Neural cell (in vitro differentiated cells): ENCODE data around the gene SNAPIN. TPM values are rescaled to one million over a fixed set of nuclear protein-coding genes. Genes with fewer than 3 reads are reported as not detected.

Source experiments
- H2AFZ ChIP-seq: fragments of 200-600, 300-800 bp; sonication (generic), shearing (Covaris generic); 2 replicates; pipeline ENCODE4 v1.6.0; 2014; ENCODE audit warnings: low read depth, mild to moderate bottlenecking, antibody characterized with exemption, low read length, moderate library complexity
- H3F3A ChIP-seq: fragments of 200-600 bp; shearing (Covaris generic); 2 replicates; pipeline ENCODE4 v1.6.1; 2016; ENCODE audit warnings: mild to moderate bottlenecking, moderate library complexity, mixed read lengths, antibody characterized with exemption, low read length; ENCODE audit not compliant: insufficient read depth, poor library complexity, severe bottlenecking
- H3K27ac ChIP-seq: fragments of 200-600, 300-800 bp; sonication (generic), shearing (Covaris generic); 2 replicates; pipeline ENCODE4 v1.5.1; 2014; ENCODE audit warnings: mild to moderate bottlenecking, low read length, moderate library complexity
- H3K27me3 ChIP-seq: fragments of 300-800, 200-600 bp; sonication (generic), shearing (Covaris generic); 2 replicates; pipeline ENCODE4 v1.6.0; 2014; ENCODE audit warnings: mild to moderate bottlenecking, low read depth, low read length, moderate library complexity; ENCODE audit not compliant: insufficient read depth
- H3K36me3 ChIP-seq: fragments of 300-800, 200-600 bp; sonication (generic), shearing (Covaris generic); 2 replicates; pipeline ENCODE4 v1.5.1; 2014; ENCODE audit warnings: mild to moderate bottlenecking, antibody characterized with exemption, low read length, moderate library complexity; ENCODE audit not compliant: insufficient read depth
- H3K4me2 ChIP-seq: fragments of 300-800, 200-600 bp; sonication (generic), shearing (Covaris generic); 2 replicates; pipeline ENCODE4 v1.6.0; 2014; ENCODE audit warnings: mild to moderate bottlenecking, low read length
- H3K4me3 ChIP-seq: fragments of 300-800, 200-600 bp; sonication (generic), shearing (Covaris generic); 2 replicates; pipeline ENCODE4 v1.5.1; 2014; ENCODE audit warnings: mild to moderate bottlenecking, low read length, moderate library complexity
- H3K79me2 ChIP-seq: fragments of 200-600 bp; shearing (Covaris generic); replicated peaks from 2 replicates; pipeline ENCODE4 v1.6.0; 2014; ENCODE audit warnings: mild to moderate bottlenecking, low read length, moderate library complexity; ENCODE audit not compliant: insufficient read depth
- H3K9ac ChIP-seq: fragments of 300-800, 200-600 bp; sonication (generic), shearing (Covaris generic); 2 replicates; pipeline ENCODE4 v1.6.1; 2016; ENCODE audit warnings: mild to moderate bottlenecking, low read length, mixed read lengths
- H3K9me2 ChIP-seq: fragments of 200-600 bp; shearing (Covaris generic); 2 replicates; pipeline ENCODE4 v1.6.1; 2016; ENCODE audit warnings: mild to moderate bottlenecking, low read length, mixed read lengths; ENCODE audit not compliant: insufficient read depth
- H3K9me3 ChIP-seq: fragments of 200-600, 300-800 bp; sonication (generic), shearing (Covaris generic); 2 replicates; pipeline ENCODE4 v1.6.1; 2016; ENCODE audit warnings: mild to moderate bottlenecking, mixed run types, low read length, moderate library complexity, mixed read lengths
- H4K20me1 ChIP-seq: fragments of 200-600 bp; shearing (Covaris generic); 2 replicates; pipeline ENCODE4 v1.6.1; 2016; ENCODE audit warnings: mild to moderate bottlenecking, mixed run types; ENCODE audit not compliant: insufficient read depth
- EP300 ChIP-seq: fragments of 450-650 bp; conservative IDR thresholded peaks from 2 replicates; pipeline ENCODE4 v1.6.1; 2014; ENCODE audit warnings: antibody characterized with exemption, mild to moderate bottlenecking, moderate library complexity; ENCODE audit not compliant: poor library complexity, severe bottlenecking
- EZH2 ChIP-seq: fragments of 200-600, 300-800 bp; shearing (Covaris generic), sonication (generic); IDR thresholded peaks from 2 replicates; pipeline ENCODE4 v1.6.1; 2014; ENCODE audit warnings: antibody characterized with exemption, low read length, borderline replicate concordance, mild to moderate bottlenecking; ENCODE audit not compliant: insufficient read depth, poor library complexity, severe bottlenecking
- MXI1 ChIP-seq: fragments of 450-650 bp; conservative IDR thresholded peaks from 2 replicates; pipeline ENCODE4 v1.6.1; 2014; ENCODE audit warnings: antibody characterized with exemption, mild to moderate bottlenecking; ENCODE audit not compliant: poor library complexity, severe bottlenecking
- POLR2AphosphoS5 ChIP-seq: IDR thresholded peaks from 2 replicates; pipeline ENCODE4 v1.6.1; 2012
- SMC3 ChIP-seq: fragments of 450-650 bp; conservative IDR thresholded peaks from 2 replicates; pipeline ENCODE4 v1.6.1; 2014; ENCODE audit warnings: antibody characterized with exemption, mild to moderate bottlenecking, moderate library complexity; ENCODE audit not compliant: poor library complexity
- polyA plus RNA-seq: library from polyadenylated mRNA; depleted of rRNA; stranded (reverse); fragments of >200 nt; gene quantifications from 2 replicates; pipeline ENCODE4 v1.2.3, GENCODE V29; 2014
- TF ChIP-seq, protein P1 (sequence below): IDR thresholded peaks from 2 replicates; pipeline ENCODE4 v1.6.1; 2012; ENCODE audit warnings: borderline replicate concordance
- TF ChIP-seq, protein P2 (sequence below): fragments of 450-650 bp; IDR thresholded peaks from 2 replicates; pipeline ENCODE4 v1.5.1; 2014; ENCODE audit warnings: antibody characterized with exemption, mild to moderate bottlenecking, moderate library complexity; ENCODE audit not compliant: poor library complexity, severe bottlenecking

The SNAPIN gene
- polyA plus RNA-seq, 1 donor from 2014 or later = 100.0 TPM

DNA sequence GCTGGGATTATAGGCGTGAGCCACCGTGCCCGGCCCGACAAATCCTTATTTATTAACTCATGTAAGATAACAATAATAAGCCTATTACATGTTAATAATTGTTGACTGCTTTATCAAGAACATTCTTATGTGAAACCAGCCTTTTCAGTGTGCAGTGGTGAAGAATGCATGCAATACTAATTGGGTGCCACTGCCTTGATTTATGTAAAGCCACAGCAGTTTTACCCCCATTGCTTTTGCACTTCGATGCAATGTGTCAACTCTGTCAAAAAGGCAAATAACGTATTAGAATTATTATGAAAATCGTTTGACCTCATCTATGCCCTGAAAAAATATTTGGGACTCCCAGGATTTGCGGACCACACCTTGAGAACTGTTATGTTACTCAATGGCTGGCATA lies 38.2 kb downstream of the SNAPIN start (continued):
- TF ChIP-seq, protein P1, sequence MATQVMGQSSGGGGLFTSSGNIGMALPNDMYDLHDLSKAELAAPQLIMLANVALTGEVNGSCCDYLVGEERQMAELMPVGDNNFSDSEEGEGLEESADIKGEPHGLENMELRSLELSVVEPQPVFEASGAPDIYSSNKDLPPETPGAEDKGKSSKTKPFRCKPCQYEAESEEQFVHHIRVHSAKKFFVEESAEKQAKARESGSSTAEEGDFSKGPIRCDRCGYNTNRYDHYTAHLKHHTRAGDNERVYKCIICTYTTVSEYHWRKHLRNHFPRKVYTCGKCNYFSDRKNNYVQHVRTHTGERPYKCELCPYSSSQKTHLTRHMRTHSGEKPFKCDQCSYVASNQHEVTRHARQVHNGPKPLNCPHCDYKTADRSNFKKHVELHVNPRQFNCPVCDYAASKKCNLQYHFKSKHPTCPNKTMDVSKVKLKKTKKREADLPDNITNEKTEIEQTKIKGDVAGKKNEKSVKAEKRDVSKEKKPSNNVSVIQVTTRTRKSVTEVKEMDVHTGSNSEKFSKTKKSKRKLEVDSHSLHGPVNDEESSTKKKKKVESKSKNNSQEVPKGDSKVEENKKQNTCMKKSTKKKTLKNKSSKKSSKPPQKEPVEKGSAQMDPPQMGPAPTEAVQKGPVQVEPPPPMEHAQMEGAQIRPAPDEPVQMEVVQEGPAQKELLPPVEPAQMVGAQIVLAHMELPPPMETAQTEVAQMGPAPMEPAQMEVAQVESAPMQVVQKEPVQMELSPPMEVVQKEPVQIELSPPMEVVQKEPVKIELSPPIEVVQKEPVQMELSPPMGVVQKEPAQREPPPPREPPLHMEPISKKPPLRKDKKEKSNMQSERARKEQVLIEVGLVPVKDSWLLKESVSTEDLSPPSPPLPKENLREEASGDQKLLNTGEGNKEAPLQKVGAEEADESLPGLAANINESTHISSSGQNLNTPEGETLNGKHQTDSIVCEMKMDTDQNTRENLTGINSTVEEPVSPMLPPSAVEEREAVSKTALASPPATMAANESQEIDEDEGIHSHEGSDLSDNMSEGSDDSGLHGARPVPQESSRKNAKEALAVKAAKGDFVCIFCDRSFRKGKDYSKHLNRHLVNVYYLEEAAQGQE = no peak

DNA sequence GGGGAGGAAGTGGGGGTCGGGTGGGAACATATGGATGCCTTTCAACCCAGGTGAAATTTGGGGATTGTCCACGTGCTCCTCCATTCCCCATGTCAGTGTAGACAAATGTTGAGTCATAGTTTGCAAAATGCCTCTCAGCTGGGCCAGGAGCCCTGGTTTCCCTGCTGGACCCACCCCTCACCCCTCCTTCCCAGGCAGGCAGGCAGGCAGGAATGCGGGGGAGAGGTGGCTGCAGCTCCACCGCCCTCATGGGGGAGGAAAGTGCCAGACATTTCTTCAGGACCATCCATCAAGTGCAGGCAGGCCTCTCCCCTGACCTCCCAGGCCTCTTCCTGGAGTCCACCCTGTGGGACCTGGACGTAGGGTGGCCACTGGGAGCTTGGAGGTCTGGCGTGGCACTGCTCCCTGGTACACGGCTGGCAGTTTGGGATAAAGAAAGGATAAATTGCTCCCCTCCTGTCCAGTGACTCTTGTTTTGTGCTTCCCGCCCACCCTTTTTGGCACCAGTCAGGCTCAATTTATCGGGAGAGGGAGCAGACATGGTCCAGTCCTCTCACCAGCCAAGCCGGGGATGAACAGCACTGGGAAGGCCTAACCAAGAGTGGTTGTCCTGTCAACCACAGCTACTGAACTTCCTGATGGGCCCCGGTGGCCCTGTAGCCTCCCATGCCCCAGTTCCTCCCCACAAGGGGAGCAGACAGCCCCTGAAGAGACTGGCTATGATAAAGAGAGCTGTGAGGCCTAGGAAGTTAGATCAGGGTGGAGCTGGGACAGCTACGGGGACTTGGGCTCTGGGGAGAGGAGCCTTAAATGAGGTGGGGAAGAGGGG lies 38.9 kb downstream of the SNAPIN start:
- Histone ChIP-seq H3K79me2 (no peaks in the 10 kb centered on the region), H3K4me3 (no peak overlapping the region), H3K27ac (no peak overlapping the region), H2AFZ (no peak overlapping the region), H4K20me1 (no peaks in the 10 kb centered on the region), H3K9ac (no peak overlapping the region), H3F3A (no peaks in the 10 kb centered on the region), H3K27me3 (no peaks in the 10 kb centered on the region), H3K9me3 (no peaks in the 10 kb centered on the region), H3K9me2 (no peaks in the 10 kb centered on the region), H3K4me2 (no peak overlapping the region), H3K36me3 (no peaks in the 10 kb centered on the region)
- TF ChIP-seq POLR2AphosphoS5 (no peak), EZH2 (no peak), MXI1 (no peak), SMC3 (no peak)

DNA sequence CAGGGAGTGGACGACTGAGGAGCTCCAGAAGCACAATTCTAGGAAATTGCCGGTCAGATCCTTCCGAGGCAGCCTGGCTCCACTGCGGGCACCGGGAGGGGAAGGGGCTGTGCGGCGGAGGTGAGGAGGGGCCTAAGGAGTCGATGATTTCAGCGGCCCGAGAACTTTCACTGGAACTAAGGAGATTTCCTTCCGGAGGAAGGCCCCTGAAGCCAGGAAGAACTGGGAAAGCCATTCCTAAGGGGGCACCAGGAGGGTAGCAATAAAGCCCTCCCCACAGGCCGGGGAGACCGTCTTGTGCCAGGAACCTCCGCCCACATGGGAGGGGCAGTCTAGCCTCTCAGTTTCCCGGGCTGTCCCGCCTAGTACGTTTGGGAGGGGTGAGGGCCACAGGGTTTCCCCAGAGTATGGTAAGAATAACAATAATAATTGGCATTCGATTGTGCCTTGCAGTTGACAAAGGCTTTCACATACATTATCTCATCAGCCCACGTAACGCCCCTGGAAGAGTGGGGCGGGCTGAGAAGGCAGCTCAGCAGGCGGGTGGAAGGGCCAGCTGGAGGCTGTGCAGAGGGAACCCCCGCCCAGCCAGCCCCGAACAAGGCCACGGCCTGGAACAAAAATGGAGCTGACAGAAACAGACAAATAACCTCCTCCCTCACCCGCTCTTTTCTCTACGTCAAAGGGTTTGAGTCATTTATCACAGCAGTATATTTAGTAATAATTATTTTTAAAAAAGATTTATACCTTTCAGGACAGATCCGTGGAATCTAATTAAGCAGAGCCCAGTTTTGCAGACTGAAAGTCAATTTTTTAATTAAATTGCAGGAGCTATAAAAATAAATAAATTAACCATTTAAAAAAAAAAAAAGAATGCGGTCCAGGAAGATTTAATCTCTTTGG lies 39.8 kb downstream of the SNAPIN start:
- no peak overlapping the region for H2AFZ ChIP-seq
- no peak overlapping the region for H3K4me3 ChIP-seq

More for the DNA sequence above, 39.8 kb downstream of the SNAPIN start:
- H3K4me2 ChIP-seq = no peak overlapping the region
- no peaks in the 10 kb centered on the region for H3K9me2 ChIP-seq
- H3K27me3 ChIP-seq = no peaks in the 10 kb centered on the region
- no peaks in the 10 kb centered on the region for H3F3A ChIP-seq
- H3K27ac ChIP-seq = no peak overlapping the region
- H4K20me1 ChIP-seq = no peaks in the 10 kb centered on the region
- H3K79me2 ChIP-seq = no peaks in the 10 kb centered on the region
- H3K9ac ChIP-seq = no peak overlapping the region
- no peaks in the 10 kb centered on the region for H3K9me3 ChIP-seq
- TF ChIP-seq EP300 (no peak), EZH2 (no peak), SMC3 (no peak), POLR2AphosphoS5 (no peak)
- TF ChIP-seq, protein P1 = no peak
- TF ChIP-seq, protein P2, sequence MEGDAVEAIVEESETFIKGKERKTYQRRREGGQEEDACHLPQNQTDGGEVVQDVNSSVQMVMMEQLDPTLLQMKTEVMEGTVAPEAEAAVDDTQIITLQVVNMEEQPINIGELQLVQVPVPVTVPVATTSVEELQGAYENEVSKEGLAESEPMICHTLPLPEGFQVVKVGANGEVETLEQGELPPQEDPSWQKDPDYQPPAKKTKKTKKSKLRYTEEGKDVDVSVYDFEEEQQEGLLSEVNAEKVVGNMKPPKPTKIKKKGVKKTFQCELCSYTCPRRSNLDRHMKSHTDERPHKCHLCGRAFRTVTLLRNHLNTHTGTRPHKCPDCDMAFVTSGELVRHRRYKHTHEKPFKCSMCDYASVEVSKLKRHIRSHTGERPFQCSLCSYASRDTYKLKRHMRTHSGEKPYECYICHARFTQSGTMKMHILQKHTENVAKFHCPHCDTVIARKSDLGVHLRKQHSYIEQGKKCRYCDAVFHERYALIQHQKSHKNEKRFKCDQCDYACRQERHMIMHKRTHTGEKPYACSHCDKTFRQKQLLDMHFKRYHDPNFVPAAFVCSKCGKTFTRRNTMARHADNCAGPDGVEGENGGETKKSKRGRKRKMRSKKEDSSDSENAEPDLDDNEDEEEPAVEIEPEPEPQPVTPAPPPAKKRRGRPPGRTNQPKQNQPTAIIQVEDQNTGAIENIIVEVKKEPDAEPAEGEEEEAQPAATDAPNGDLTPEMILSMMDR = no peak
- no peaks in the 10 kb centered on the region for H3K36me3 ChIP-seq
